SIG-M5 treated with dmso at 0.1 percent for 504 hours (cell line): Measurements from ENCODE around the gene MAN2A2.
"Not testable (repeated sequence)": the region's sequence is repeated elsewhere in the genome, so short reads cannot be mapped to it uniquely, and the experiment has no call there.

ENCODE experiments used
- DNase-seq: peaks from one replicate; lab custom pipeline; 2025; ENCODE audit not compliant: unreplicated experiment; lab: John Stamatoyannopoulos, UW

The MAN2A2 gene

DNA sequence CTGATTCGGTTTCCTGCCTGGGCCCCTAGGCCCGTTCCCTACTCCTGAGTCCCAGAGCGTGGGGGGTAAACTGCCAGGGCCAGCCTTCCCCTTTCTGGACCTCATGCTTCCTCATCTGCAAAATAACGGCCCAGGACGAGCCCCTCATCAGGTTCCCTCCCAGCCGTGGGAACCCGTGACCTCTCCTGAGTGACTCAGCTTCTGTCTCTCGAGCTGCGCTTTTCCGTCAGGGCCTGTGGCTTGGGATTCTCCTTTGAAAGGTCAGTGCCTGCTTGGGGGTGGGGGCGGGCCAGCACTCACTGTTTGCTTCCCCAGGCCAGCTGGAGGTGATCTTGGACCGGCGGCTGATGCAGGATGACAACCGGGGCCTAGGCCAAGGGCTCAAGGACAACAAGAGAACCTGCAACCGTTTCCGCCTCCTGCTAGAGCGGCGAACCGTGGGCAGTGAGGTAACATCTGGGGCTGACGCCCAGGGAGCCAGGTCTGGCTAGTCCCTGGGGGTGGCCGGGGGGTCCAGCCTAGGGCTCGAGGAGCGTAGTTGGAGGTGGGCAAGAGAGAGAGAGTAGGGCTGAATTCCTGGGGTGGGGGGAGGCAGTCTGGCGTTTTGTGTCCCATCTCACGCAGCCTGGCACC is 12.8 kb downstream of the MAN2A2 start:
- DNase-seq = peak; percentile 75

GRCh38 chr15:90916461-90916860 is 13.4 kb downstream of the MAN2A2 start:
- no peak for DNase-seq

DNA sequence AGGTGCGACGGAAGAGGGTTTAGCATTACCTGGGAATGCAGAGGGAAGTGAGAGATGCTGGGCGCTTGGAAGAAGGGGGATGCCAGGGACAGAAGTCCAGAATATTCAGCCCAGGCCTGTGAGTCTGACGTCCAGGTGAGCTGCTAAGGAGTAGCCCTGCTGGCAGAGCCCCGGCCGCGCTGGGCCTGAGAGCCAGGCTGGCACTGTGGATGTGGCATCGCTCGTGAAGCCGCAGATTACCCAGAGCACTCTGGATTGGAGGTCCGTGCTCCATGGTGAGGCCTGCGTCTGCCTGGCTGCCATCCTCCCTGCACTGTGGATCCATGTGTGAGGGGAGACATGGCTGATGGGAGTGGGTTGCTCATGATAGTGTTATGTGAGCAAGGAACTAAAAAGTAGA is 14.5 kb downstream of the MAN2A2 start:
- DNase-seq = no peak

GRCh38 chr15:90918034-90918788 is 15.1 kb downstream of the MAN2A2 start:
- DNase-seq = no peak

GRCh38 chr15:90918835-90919234 is 15.7 kb downstream of the MAN2A2 start:
- DNase-seq = no peak

DNA sequence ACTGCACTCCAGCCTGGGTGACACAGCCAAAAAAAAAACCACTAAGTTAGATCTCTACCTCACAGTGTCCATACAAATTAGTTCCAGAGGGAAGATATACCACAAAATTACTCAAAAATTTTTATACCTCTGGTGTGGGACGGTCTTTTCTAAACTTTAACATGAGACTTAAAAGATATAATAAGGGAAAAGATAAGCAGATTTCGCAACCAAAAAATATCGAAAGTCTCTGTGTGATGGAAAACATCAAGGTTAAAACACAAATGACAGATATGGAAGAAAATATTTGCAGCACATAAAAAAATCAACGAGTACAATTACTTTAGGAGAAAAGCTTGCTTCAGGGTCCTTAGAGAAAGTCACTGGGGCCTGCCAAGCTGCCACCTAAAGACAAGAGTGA is 18.8 kb downstream of the MAN2A2 start:
- no peak for DNase-seq

DNA sequence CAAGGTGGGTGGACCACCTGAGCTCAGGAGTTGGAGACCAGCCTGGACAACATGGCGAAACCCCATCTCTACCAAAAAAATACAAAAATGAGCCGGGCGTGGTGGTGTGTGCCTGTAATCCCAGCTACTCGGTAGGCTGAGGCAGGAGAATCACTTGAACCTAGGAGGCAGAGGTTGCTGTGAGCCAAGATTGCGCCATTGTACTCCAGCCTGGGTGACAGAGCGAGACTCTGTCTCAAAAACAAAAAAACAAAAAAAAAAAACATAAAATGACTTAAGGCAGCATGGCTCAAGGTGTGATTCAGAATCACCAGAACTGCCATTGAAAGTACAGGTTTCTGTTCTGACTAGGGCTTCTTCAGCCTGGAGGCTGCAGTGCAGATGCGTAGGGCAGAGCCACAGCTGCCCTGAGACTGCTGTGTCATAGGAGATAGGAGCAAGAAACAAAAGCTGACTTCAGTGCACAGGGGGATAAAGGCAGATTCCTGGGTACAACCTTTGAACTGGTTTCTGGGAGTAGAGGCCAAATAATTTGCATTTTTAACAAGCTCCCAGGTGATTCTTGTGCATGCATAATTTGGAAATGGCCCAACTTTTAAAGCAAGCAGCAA is 19.7 kb downstream of the MAN2A2 start:
- DNase-seq = not testable (repeated sequence)

DNA sequence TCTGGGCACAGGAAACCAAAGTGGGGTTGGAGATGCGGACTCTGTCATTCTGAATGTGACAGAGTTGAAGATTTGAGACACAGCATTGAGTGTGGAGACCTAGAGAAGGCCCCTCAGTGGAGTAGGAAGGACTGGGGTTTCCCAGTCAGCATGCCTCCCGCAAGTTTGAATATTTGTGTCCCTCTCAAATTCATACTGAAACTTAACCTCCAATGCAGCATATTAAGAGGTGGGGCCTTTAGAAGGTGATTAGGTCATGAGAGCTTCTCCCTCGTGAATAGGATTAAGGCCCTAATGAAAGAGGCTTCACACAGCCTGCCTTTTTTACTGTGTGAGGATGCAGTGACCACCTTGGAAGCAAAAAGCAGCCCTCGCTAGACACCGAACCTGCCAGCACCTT is 21.3 kb downstream of the MAN2A2 start:
- DNase-seq = no peak

- DNase-seq = not testable (repeated sequence)
Measured at GRCh38 chr15:90926766-90927165, 23.7 kb downstream of the MAN2A2 start.

- DNase-seq = peak; percentile 22
Measured at GRCh38 chr15:90928106-90928505, 25.0 kb downstream of the MAN2A2 start.

- no peak for DNase-seq
Measured at GRCh38 chr15:90929246-90930019, 26.3 kb downstream of the MAN2A2 start.

- no peak for DNase-seq
Measured at GRCh38 chr15:90930861-90931574, 27.9 kb downstream of the MAN2A2 start.

DNA sequence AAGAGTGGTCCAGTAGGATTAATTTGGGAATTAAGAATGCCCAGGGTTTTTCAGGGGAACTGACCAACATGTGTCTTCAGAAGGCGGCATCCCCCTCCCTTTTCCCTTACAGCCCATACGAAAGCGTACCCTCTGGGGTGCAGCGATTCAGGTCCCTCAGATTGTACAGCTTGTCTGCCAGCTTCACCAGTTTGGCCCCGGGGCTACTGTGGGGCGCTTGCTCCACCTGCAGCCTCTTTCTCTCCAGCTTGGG is 28.4 kb downstream of the MAN2A2 start:
- DNase-seq = no peak

DNA sequence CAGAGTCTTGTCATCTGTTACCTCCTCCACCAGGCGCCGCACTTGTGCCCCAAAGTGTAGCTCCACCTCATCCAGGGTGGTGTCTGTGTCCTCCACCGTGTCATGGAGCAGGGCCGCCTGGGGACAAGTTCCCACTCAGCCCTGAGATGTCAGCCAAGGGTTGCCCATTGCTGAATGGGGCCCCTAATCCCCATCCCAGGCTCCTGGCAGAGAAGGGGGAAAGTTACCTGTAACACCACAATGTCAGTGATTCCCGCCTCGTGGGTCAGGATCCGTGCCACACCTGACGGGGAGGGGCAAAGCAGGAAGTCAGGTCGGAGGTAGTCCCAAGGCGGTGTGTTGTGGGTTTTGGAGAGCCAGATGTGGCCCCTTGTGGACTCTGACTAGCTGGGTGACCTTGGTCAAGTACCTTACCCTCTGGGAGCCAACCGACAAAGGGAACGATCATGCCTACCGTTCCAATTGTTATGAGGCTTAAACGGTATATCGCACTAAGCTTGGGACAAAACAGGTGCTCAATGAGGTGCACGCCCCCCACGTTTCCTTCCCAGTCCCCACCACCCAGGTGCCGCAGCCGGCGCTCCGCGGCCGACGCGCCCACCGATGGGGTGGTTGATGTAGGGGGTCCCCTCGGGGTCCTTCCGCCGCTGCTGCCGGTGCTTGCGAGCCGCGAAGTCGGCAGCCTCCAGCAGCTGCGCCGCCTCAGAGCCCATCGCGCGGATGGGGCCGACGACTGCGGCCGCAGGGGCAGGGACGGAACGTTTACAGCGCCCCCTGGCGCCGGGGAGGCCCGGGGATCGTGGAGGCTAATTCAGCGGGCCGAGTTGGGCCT is 28.9 kb downstream of the MAN2A2 start, which contains the start of gene HDDC3:
HDDC3 (minus strand) TSS at position 722 of the 832 bp plus-strand sequence; CDS start at position 713, 9 bp downstream.
- DNase-seq = peak; percentile 92

DNA sequence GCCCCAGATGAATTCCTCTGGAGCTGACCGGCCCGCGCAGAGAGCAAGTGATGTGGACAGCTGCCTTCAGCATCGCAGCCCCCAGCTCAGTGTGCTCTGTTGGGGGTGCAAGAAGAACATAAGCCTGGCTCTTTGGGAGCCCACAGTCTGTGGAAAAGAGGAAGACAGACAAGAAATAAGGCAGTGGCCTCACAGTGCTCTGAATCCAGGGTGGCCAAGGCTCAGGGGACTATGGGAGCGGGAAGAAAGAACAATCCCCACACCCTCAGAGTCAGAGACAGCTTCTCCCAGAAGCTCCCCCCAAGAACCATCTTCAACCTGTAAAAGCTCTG is 29.5 kb downstream of the MAN2A2 start:
- no peak for DNase-seq

DNA sequence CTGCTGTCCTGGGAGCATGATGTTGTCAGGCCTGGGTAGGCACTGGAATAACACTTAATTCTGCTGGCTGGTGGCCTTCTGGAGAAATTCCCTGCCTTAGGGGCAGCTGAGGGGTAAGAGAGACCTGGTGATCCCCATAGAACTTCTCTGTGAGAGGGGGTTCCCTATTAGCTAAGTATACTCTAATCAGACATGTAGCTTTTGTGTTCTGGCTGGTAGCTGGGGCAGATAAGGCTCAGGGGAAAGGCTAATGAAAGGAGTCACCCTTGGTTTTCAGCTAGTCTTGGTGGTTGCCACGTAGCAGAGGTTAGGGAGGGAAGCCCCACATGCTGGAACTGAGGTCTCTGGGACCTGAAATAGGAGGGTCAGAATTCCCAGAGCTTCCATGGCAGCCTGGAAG is 30.2 kb downstream of the MAN2A2 start:
- no peak for DNase-seq

DNA sequence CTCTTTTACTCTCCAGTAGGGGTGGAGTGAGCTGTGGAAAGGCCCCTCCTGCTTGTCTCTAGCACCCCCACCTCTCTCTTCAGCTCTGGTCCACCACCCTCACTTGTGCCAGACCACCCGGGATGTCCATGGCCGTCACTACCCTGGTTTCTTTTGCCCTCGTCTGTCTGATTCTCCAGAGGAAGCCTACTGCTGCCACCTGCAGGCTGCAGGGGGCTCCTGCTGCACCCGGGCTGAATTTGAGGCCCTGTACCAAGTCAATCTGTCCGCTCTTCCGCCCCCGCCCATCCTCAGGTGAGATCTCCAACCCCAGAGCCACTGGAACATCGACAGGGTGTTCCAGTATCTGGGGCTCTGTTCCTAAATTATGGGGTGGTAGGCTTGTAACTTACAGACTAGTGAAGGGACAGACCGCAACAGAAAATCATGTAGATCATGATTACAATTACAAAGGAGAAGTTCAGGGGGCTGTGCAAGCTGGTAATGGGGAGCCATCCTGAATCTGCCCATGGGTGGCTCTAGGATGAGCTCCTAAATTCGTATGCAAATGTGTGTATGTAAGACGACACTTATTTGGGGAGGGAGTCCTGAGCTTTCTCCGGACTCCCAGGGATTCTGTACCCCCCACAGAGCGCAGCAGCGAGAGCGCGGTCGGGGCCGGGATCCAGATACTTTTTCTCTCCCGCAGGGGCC is 31.3 kb downstream of the MAN2A2 start:
- peak; percentile 85 for DNase-seq

DNA sequence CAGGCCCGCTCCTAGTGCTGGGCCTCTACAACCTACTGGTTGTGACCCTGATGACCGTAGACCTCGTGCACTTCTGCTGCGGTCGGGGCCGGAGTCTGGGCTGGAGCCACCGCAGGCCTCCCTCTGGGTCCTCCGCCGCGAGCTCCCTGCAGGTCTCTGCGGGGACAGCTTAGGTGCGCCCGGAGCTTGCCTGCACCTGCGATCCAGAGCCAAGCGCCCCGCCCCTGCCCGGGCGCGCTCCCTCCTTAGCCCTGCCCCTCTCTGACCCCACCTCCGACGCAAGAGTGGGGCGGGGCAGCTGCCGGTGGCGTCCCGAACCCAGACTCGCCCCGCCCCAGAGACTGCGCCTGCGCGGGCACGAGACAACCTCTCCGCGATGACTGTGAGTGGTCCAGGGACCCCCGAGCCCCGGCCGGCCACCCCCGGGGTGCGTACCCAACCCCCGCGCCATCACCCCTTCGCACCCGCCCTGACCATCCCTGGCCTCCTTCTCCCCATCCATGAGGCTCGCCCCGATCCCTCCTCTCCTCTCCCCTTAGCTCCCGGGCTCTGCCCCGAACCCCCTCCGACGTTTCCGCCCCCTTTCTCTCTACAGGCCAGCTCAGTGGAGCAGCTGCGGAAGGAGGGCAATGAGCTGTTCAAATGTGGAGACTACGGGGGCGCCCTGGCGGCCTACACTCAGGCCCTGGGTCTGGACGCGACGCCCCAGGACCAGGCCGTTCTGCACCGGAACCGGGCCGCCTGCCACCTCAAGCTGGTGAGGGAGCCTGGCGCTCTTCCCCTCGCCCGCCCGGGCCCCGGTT is 32.0 kb downstream of the MAN2A2 start, which contains the start of gene UNC45A:
UNC45A (plus strand) TSS at position 337 of the 803 bp plus-strand sequence; CDS start at position 377, 40 bp downstream.
- peak; percentile 84 for DNase-seq

- no peak for DNase-seq
Measured at GRCh38 chr15:90936823-90937222, 33.7 kb downstream of the MAN2A2 start.
